ENCODE measurements around the gene RHBDF1. TPM values are rescaled to one million over a fixed set of nuclear protein-coding genes. Genes with fewer than 3 reads are reported as not detected.
"Not testable (repeated sequence)": the region's sequence is repeated elsewhere in the genome, so short reads cannot be mapped to it uniquely, and the experiment has no call there.

The RHBDF1 gene
- total RNA-seq, 1 donor from 2014 or later, result 0.52 TPM

DNA sequence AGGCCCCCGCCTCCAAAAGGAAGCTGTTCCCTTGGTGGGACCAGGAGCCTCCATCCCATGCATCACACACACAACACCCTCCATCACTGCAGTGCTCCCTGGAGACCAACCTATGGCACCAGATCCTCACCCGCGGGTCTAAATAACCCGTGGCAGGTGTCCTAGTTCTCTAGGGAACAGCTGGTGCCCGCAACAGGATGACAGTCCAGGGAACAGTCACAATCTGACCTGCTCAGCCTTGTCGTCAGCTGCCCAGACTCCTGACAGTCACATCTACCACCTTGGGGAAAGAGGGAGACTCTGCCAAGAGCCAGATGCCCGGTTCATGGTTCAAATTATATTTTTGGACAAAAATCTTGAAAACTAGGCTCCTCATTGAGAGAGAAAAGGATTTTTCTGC, 41.8 kb downstream of the RHBDF1 start:
- H3K27ac Mint-ChIP-seq; H3K9me3 Mint-ChIP-seq; DNase-seq (ENCODE audit: low spot score); intact Hi-C loops (cut with micrococcal nuclease); H3K4me1 Mint-ChIP-seq (ENCODE audit: low read depth); H3K27me3 Mint-ChIP-seq (ENCODE audit: insufficient read depth); H3K36me3 Mint-ChIP-seq (ENCODE audit: low read depth); H3K4me3 Mint-ChIP-seq: not testable (repeated sequence)

DNA sequence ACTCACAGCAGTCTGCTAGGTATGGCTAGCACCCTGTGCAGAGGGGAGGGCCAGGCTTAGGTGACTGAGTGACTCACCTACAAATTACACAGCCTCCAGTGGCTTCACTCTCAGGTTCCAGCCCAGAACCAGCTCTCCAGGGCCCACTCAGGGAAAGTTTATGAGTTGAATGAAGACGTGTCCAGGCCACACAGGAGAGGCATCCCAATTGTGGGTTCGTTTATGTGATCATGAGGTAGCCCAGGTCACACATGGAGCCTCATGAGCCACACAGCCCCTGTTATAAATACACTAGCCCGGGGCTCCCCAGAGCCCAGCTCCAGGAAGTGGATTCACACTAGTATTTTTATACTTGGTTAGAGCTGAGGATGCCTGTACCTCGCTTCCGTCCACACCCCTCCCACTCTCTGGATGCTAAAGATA, 46.5 kb downstream of the RHBDF1 start:
- H3K27me3 Mint-ChIP-seq (ENCODE audit: insufficient read depth); H3K4me3 Mint-ChIP-seq; H3K36me3 Mint-ChIP-seq (ENCODE audit: low read depth); H3K27ac Mint-ChIP-seq; DNase-seq (ENCODE audit: low spot score); intact Hi-C loops (cut with micrococcal nuclease); H3K9me3 Mint-ChIP-seq; H3K4me1 Mint-ChIP-seq (ENCODE audit: low read depth): not testable (repeated sequence)

DNA sequence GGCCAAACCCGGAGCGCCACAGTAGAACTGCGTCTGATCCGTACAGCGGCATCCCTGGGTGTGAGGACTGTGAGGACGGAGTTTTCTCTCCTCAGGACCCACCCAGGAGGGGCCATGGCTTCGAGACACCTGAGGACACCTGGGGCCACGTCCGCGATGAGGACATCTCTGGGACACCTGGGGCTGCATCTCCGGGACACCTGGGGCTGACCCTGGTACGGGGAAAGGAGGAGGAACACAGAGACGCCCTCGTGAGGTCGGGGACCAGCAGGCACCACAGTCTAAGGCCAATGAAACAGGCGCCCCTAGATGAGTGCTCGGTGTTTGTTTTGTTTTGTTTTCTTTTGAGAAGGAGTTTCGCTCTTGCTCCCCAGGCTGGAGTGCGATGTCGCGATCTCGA, 48.3 kb downstream of the RHBDF1 start:
- H3K4me3 Mint-ChIP-seq; H3K4me1 Mint-ChIP-seq (ENCODE audit: low read depth); H3K27ac Mint-ChIP-seq; DNase-seq (ENCODE audit: low spot score); H3K9me3 Mint-ChIP-seq; H3K36me3 Mint-ChIP-seq (ENCODE audit: low read depth); H3K27me3 Mint-ChIP-seq (ENCODE audit: insufficient read depth); intact Hi-C loops (cut with micrococcal nuclease): not testable (repeated sequence)

DNA sequence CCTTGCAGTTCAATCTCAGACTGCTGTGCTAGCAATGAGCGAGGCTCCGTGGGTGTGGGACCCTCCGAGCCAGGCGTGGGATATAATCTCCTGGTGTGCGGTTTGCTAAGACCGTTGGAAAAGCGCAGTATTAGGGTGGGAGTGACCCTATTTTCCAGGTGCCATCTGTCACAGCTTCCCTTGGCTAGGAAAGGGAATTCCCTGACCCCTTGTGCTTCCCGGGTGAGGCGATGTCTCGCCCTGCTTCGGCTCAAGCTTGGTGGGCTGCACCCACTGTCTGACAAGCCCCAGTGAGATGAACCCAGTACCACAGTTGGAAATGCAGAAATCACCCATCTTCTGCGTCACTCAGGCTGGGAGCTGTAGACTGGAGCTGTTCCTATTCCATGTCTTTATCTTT, 51.5 kb downstream of the RHBDF1 start:
- H3K9me3 Mint-ChIP-seq; H3K4me3 Mint-ChIP-seq; H3K27ac Mint-ChIP-seq; H3K27me3 Mint-ChIP-seq (ENCODE audit: insufficient read depth); H3K4me1 Mint-ChIP-seq (ENCODE audit: low read depth); intact Hi-C loops (cut with micrococcal nuclease); DNase-seq (ENCODE audit: low spot score); H3K36me3 Mint-ChIP-seq (ENCODE audit: low read depth): not testable (repeated sequence)

DNA sequence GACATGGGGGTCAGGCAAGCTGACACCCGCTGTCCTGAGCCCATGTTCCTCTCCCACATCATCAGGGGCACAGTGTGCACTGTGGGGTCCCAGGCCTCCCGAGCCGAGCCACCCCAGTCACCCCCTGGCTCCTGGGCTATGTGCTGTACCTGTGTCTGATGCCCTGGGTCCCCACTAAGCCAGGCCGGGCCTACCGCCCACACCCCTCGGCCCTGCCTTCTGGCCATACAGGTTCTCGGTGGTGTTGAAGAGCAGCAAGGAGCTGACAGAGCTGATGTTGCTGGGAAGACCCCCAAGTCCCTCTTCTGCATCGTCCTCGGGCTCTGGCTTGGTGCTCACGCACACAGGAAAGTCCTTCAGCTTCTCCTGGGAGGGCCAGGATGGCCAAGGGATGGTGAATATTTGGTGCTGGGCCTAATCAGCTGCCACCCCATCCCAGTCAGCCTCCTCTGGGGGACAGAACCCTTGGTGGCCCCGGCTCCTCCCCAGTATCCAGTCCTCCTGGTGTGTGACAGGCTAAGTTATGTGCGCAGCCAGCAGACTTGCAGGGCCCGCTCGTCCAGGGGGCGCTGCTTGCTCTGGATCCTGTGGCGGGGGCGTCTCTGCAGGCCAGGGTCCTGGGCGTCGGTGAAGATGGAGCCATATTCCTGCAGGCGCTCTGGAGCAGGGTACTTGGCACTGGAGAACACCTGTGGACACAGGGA, 55.2 kb downstream of the RHBDF1 start:
- H3K4me1 Mint-ChIP-seq (ENCODE audit: low read depth); H3K4me3 Mint-ChIP-seq; DNase-seq (ENCODE audit: low spot score); intact Hi-C loops (cut with micrococcal nuclease); H3K9me3 Mint-ChIP-seq; H3K36me3 Mint-ChIP-seq (ENCODE audit: low read depth); H3K27ac Mint-ChIP-seq; H3K27me3 Mint-ChIP-seq (ENCODE audit: insufficient read depth): not testable (repeated sequence)

DNA sequence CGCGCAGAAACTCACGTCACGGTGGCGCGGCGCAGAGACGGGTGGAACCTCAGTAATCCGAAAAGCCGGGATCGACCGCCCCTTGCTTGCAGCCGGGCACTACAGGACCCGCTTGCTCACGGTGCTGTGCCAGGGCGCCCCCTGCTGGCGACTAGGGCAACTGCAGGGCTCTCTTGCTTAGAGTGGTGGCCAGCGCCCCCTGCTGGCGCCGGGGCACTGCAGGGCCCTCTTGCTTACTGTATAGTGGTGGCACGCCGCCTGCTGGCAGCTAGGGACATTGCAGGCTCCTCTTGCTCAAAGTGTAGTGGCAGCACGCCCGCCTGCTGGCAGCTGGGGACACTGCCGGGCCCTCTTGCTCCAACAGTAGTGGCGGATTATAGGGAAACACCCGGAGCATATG, 61.7 kb downstream of the RHBDF1 start:
- H3K4me1 Mint-ChIP-seq (ENCODE audit: low read depth); H3K9me3 Mint-ChIP-seq; H3K36me3 Mint-ChIP-seq (ENCODE audit: low read depth); H3K4me3 Mint-ChIP-seq; H3K27ac Mint-ChIP-seq; H3K27me3 Mint-ChIP-seq (ENCODE audit: insufficient read depth); intact Hi-C loops (cut with micrococcal nuclease): not testable (repeated sequence)
- DNase-seq (ENCODE audit: low spot score), result peak; percentile 85

DNA sequence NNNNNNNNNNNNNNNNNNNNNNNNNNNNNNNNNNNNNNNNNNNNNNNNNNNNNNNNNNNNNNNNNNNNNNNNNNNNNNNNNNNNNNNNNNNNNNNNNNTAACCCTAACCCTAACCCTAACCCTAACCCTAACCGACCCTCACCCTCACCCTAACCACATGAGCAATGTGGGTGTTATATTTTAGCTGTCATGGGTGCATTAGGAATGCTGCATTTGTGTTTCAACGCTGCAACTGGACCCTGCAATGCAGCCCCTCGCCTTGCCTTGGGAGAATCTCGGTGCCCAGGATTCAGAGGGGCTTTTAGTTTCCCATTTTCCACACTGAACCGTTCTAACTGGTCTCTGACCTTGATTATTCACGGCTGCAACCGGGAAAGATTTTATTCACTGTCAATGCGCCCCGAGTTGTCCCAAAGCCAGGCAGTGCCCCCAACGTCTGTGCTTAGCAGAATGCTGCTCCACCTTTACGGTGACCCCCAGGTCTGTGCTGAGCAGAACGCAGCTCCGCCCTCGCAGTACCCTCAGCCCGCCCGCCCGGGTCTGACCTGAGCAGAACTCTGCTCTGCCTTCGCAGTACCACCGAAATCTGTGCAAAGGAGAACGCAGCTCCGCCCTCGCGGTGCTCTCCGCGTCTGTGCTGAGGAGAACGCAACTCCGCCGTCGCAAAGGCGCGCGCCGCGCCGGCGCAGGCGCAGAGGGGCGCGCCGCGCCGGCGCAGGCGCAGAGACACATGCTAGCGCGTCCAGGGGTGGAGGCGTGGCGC, 62.3 kb downstream of the RHBDF1 start:
- intact Hi-C loops (cut with micrococcal nuclease), result no loop called here
- H3K4me3 Mint-ChIP-seq, result peak overlapping the region; percentile 37
- no peaks in the 10 kb centered on the region for H3K4me1 Mint-ChIP-seq (ENCODE audit: low read depth)
- H3K27me3 Mint-ChIP-seq (ENCODE audit: insufficient read depth), result no peaks in the 10 kb centered on the region
- H3K27ac Mint-ChIP-seq, result no peak overlapping the region
- H3K36me3 Mint-ChIP-seq (ENCODE audit: low read depth), result no peaks in the 10 kb centered on the region
- DNase-seq (ENCODE audit: low spot score), result no peak
- no peaks in the 10 kb centered on the region for H3K9me3 Mint-ChIP-seq

Other genes starting within 250 kb of the RHBDF1 start
- gene POLR3K, start 19.0 kb downstream of the RHBDF1 start, total RNA-seq, result 90.6 and 91.3 TPM in 2 replicates
- 98.9 and 101 TPM in 2 replicates for gene SNRNP25, start 18.8 kb downstream of the RHBDF1 start, total RNA-seq
- 73.9 and 77.5 TPM in 2 replicates for gene MPG, start 5.6 kb upstream of the RHBDF1 start, total RNA-seq
- 51.5 and 51.8 TPM in 2 replicates for gene NPRL3, start 66.0 kb upstream of the RHBDF1 start, total RNA-seq
- not detected in 2 replicates for gene HBZ, start 80.0 kb upstream of the RHBDF1 start, total RNA-seq
- gene HBM, start 93.3 kb upstream of the RHBDF1 start, total RNA-seq, result not detected in 2 replicates
- 0.57 and 0.59 TPM in 2 replicates for gene HBA2, start 100.2 kb upstream of the RHBDF1 start, total RNA-seq
- not detected in 2 replicates for gene HBA1, start 104.0 kb upstream of the RHBDF1 start, total RNA-seq
- 0.54 and 0.88 TPM in 2 replicates for gene HBQ1, start 107.8 kb upstream of the RHBDF1 start, total RNA-seq
- gene LUC7L, start 156.8 kb upstream of the RHBDF1 start, total RNA-seq, result 77.7 and 83.0 TPM in 2 replicates
- gene FAM234A, start 162.2 kb upstream of the RHBDF1 start, total RNA-seq, result 18.0 and 21.2 TPM in 2 replicates
- gene RGS11, start 203.3 kb upstream of the RHBDF1 start, total RNA-seq, result 0.18 and 0.29 TPM in 2 replicates
- not detected in 2 replicates for gene ARHGDIG, start 208.0 kb upstream of the RHBDF1 start, total RNA-seq
- not detected in 2 replicates for gene PDIA2, start 210.5 kb upstream of the RHBDF1 start, total RNA-seq